Endothelial cell of hepatic sinusoid (primary cell): ENCODE measurements around the gene CSNK1D.

ENCODE experiments used
- in situ Hi-C: cut with HindIII; loops from 2 replicates; pipeline ENCODE4 v1.10.0; 2017; ENCODE audit warnings: low sequenced_read_pairs

CSNK1D gene

GRCh38 chr17:82273327-82274133, at the start of gene CSNK1D:
Gene CSNK1D, minus strand, starts transcription at chr17:82273700. Its CDS starts 319 bp downstream, at chr17:82273381.
- in situ Hi-C loops = loop anchor here (10.0 kb wide), 2 partner anchors 141 to 239 kb away; partner anchors contain the start of genes DCXR, HEXD, OGFOD3 and RAC3

GRCh38 chr17:82322526-82323453, 49.3 kb upstream of the CSNK1D start:
- in situ Hi-C loops = no loop called here

GRCh38 chr17:82321947-82322466, 48.5 kb upstream of the CSNK1D start:
- in situ Hi-C loops = no loop called here

- in situ Hi-C loops = no loop called here
Observed at GRCh38 chr17:82320956-82321927, 47.7 kb upstream of the CSNK1D start.

GRCh38 chr17:82320140-82320840, 46.8 kb upstream of the CSNK1D start:
- in situ Hi-C loops = no loop called here

GRCh38 chr17:82319619-82320062, 46.1 kb upstream of the CSNK1D start:
- in situ Hi-C loops = no loop called here

- in situ Hi-C loops = no loop called here
Observed at GRCh38 chr17:82318772-82319606, 45.5 kb upstream of the CSNK1D start.

- in situ Hi-C loops = no loop called here
Observed at GRCh38 chr17:82318169-82318498, 44.6 kb upstream of the CSNK1D start.

GRCh38 chr17:82317394-82318168, 44.1 kb upstream of the CSNK1D start, which contains the start of gene CD7:
Gene CD7, minus strand, starts transcription at chr17:82317608. Its CDS starts 113 bp downstream, at chr17:82317495.
- in situ Hi-C loops = no loop called here

- in situ Hi-C loops = no loop called here
Observed at GRCh38 chr17:82316651-82317393, 43.3 kb upstream of the CSNK1D start.

GRCh38 chr17:82315703-82316358, 42.3 kb upstream of the CSNK1D start:
- in situ Hi-C loops = no loop called here

- in situ Hi-C loops = no loop called here
Observed at GRCh38 chr17:82314727-82315605, 41.5 kb upstream of the CSNK1D start.

GRCh38 chr17:82314012-82314726, 40.7 kb upstream of the CSNK1D start:
- in situ Hi-C loops = no loop called here

GRCh38 chr17:82313195-82314011, 39.9 kb upstream of the CSNK1D start:
- in situ Hi-C loops = no loop called here
